Activated CD4-positive, alpha-beta memory T cell treated with anti-CD3 and anti-CD28 coated beads, Interleukin-2, amount 10 ng/mL, durations not matched to agents 7 days and 5 days (primary cell): Measurements from ENCODE around the gene PSMA4. TPM values are rescaled to one million over a fixed set of nuclear protein-coding genes. Genes with fewer than 3 reads are reported as not detected.
A peak's percentile ranks its signal among the peaks of the same experiment; 100 is the strongest.
"Not testable (repeated sequence)": the region's sequence is repeated elsewhere in the genome, so short reads cannot be mapped to it uniquely, and the experiment has no call there.

ENCODE experiments used
- CTCF ChIA-PET: fragments of 350-600 bp; sonication (Branson Sonifier 250); formaldehyde crosslinking; loops from one replicate; lab custom pipeline; 2021; ENCODE audit warnings: antibody characterized with exemption, inconsistent platforms; lab: Charles Lee
- POLR2A ChIA-PET: fragments of 350-600 bp; sonication (Branson Sonifier 250); formaldehyde crosslinking; loops from one replicate; lab custom pipeline; 2021; ENCODE audit warnings: antibody characterized with exemption; lab: Charles Lee
- DNase-seq: peaks from one replicate; pipeline ENCODE4 v3.0.0-alpha.2; 2020
- H3K27ac Mint-ChIP-seq: one replicate; pipeline ENCODE4 v1.8.0; 2021; ENCODE audit warnings: mild to moderate bottlenecking, mixed read lengths
- H3K27me3 Mint-ChIP-seq: one replicate; pipeline ENCODE4 v1.8.0; 2021; ENCODE audit warnings: mixed read lengths
- H3K36me3 Mint-ChIP-seq: one replicate; pipeline ENCODE4 v1.8.0; 2021; ENCODE audit warnings: low read depth, mixed read lengths
- H3K4me1 Mint-ChIP-seq: one replicate; pipeline ENCODE4 v1.8.0; 2021; ENCODE audit warnings: mixed read lengths
- H3K4me3 Mint-ChIP-seq: one replicate; pipeline ENCODE4 v1.8.0; 2021; ENCODE audit warnings: mild to moderate bottlenecking, mixed read lengths
- H3K9me3 Mint-ChIP-seq: one replicate; pipeline ENCODE4 v1.8.0; 2021; ENCODE audit warnings: mixed read lengths
- total RNA-seq, 2 experiments: library from RNA; stranded (reverse); gene quantifications; one replicate each; pipeline ENCODE4 v1.2.3, GENCODE V29; 2021

The PSMA4 gene
- total RNA-seq = 100 to 1,000 TPM; 226 to 235 TPM

- Mint-ChIP-seq H3K36me3 (peaks cover 47% of the 10 kb centered on the region), H3K27ac (peak within 1 kb of the TSS; percentile 87), H3K9me3 (no peaks in the 10 kb centered on the region), H3K4me3 (peak within 1 kb of the TSS; percentile 90), H3K27me3 (no peaks in the 10 kb centered on the region), H3K4me1 (peaks cover 38% of the 10 kb centered on the region)
- ChIA-PET CTCF (interaction anchor here (0.7 to 1.8 kb wide), 9 partner anchors 17 to 320 kb away, joined by 3 to 5 read pairs (median 3); partner anchors contain the start of genes IREB2 and SKIC8), POLR2A (interaction anchor here (0.7 to 5.9 kb wide), 34 partner anchors 9 to 1121 kb away, joined by 3 to 56 read pairs (median 5); partner anchors contain the start of genes CHRNA5, DNAJA4, HYKK and IREB2)
- DNase-seq = peak; percentile 94
These were observed at the start of gene PSMA4 for GRCh38 chr15:78540141-78540870. Gene PSMA4, plus strand, starts transcription at chr15:78540444. Its CDS starts 1,484 bp downstream, at chr15:78541928.

GRCh38 chr15:78492872-78493271, 47.4 kb upstream of the PSMA4 start:
- Mint-ChIP-seq H3K27ac (no peak overlapping the region), H3K27me3 (no peaks in the 10 kb centered on the region), H3K9me3 (no peaks in the 10 kb centered on the region), H3K36me3 (peaks cover 67% of the 10 kb centered on the region), H3K4me1 (peaks cover 3% of the 10 kb centered on the region), H3K4me3 (no peak overlapping the region)
- ChIA-PET POLR2A (no interaction called here), CTCF (no interaction called here)
- DNase-seq = no peak

DNA sequence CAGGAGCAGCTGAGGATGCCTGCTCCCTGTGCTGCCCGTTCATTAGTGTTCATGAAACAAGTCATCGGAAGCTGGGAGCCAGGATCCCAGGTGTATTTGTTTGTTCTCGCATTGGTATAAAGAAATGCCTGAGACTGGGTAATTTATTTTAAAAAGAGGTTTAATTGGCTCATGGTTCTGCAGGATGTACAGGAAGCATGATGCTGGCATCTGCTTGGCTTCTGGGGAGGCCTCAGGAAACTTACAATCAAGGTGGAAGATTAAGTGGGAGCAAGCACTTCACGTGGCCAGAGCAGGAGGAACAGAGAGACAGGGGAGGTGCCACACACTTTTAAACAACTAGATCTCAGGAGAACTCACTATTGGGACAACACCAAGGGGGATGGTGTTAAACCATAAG, 38.4 kb upstream of the PSMA4 start:
- CTCF ChIA-PET = no interaction called here
- H3K9me3 Mint-ChIP-seq = no peaks in the 10 kb centered on the region
- H3K4me1 Mint-ChIP-seq = peaks cover 3% of the 10 kb centered on the region
- no peak overlapping the region for H3K4me3 Mint-ChIP-seq
- no peak for DNase-seq
- peaks cover 8% of the 10 kb centered on the region for H3K27me3 Mint-ChIP-seq
- H3K36me3 Mint-ChIP-seq = peaks cover 43% of the 10 kb centered on the region
- no peak overlapping the region for H3K27ac Mint-ChIP-seq
- POLR2A ChIA-PET = interaction anchor here (1.1 kb wide), 1 partner anchor 38 kb away, joined by 3 read pairs; the partner anchor contains the start of gene PSMA4

GRCh38 chr15:78502641-78503040, 37.6 kb upstream of the PSMA4 start:
- Mint-ChIP-seq H3K9me3 (no peaks in the 10 kb centered on the region), H3K4me1 (peaks cover 7% of the 10 kb centered on the region), H3K4me3 (no peak overlapping the region), H3K36me3 (peaks cover 38% of the 10 kb centered on the region), H3K27ac (no peak overlapping the region), H3K27me3 (peaks cover 8% of the 10 kb centered on the region)
- ChIA-PET CTCF (no interaction called here), POLR2A (no interaction called here)
- DNase-seq = no peak

- ChIA-PET CTCF (no interaction called here), POLR2A (interaction anchor here (1.0 to 1.2 kb wide), 5 partner anchors 11 to 69 kb away, joined by 3 to 8 read pairs (median 4); partner anchors contain the start of genes IREB2 and PSMA4)
- H3K4me1 Mint-ChIP-seq = peaks cover 24% of the 10 kb centered on the region
- peak; percentile 77 for DNase-seq
- H3K36me3 Mint-ChIP-seq = peaks cover 2% of the 10 kb centered on the region
- peaks cover 19% of the 10 kb centered on the region for H3K27me3 Mint-ChIP-seq
- no peaks in the 10 kb centered on the region for H3K9me3 Mint-ChIP-seq
- H3K4me3 Mint-ChIP-seq = peak within 1 kb of the TSS; percentile 85
- H3K27ac Mint-ChIP-seq = no peak within 1 kb of the TSS
These were observed 33.0 kb upstream of the PSMA4 start, which contains the start of gene HYKK for GRCh38 chr15:78506971-78507830. Gene HYKK, plus strand, starts transcription at chr15:78507577. Its CDS starts 5,512 bp downstream, at chr15:78513089.

GRCh38 chr15:78507831-78508160, 32.4 kb upstream of the PSMA4 start:
- CTCF ChIA-PET = no interaction called here
- Mint-ChIP-seq H3K4me3 (peak overlapping the region; percentile 85), H3K27me3 (peaks cover 19% of the 10 kb centered on the region), H3K4me1 (peaks cover 24% of the 10 kb centered on the region), H3K9me3 (no peaks in the 10 kb centered on the region), H3K36me3 (no peaks in the 10 kb centered on the region), H3K27ac (no peak overlapping the region)
- DNase-seq = no peak
- POLR2A ChIA-PET = interaction anchor here (0.9 to 1.2 kb wide), 6 partner anchors 12 to 70 kb away, joined by 3 to 8 read pairs (median 4); partner anchors contain the start of genes IREB2 and PSMA4

DNA sequence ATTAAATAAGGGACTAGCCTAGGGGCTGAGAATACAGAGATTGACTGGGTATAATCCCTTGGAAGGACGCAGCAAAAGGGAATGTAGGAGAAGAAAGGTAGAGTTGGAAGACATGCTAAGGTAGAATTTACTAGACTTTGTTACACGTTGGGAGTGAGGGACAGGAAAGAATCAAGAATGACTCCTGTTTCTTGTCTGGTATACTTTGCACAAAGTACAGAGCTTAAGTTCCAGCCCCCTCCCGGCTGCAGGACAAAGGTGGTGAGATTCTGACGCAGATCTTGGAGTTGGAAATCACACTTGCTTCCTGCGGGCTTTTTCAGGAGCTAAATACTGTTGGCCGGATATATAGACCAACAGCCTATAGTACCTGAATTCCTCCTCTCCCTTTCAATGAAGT, 32.0 kb upstream of the PSMA4 start:
- ChIA-PET CTCF (interaction anchor here (1.2 kb wide), 1 partner anchor 31 kb away, joined by 3 read pairs; the partner anchor contains the start of gene PSMA4), POLR2A (interaction anchor here (0.9 to 3.8 kb wide), 6 partner anchors 32 to 71 kb away, joined by 3 to 16 read pairs (median 5); partner anchors contain the start of gene PSMA4)
- DNase-seq = no peak
- Mint-ChIP-seq H3K27ac (no peak overlapping the region), H3K27me3 (peaks cover 19% of the 10 kb centered on the region), H3K9me3 (no peaks in the 10 kb centered on the region), H3K4me3 (peak overlapping the region; percentile 85), H3K36me3 (no peaks in the 10 kb centered on the region), H3K4me1 (peaks cover 24% of the 10 kb centered on the region)

GRCh38 chr15:78509726-78510312, 30.4 kb upstream of the PSMA4 start:
- H3K27ac Mint-ChIP-seq = no peak overlapping the region
- no peak for DNase-seq
- CTCF ChIA-PET = interaction anchor here (1.3 kb wide), 1 partner anchor 87 kb away, joined by 3 read pairs; no protein-coding TSS in a partner anchor
- peaks cover 19% of the 10 kb centered on the region for H3K27me3 Mint-ChIP-seq
- no peak overlapping the region for H3K4me3 Mint-ChIP-seq
- no peaks in the 10 kb centered on the region for H3K36me3 Mint-ChIP-seq
- peaks cover 24% of the 10 kb centered on the region for H3K4me1 Mint-ChIP-seq
- no peaks in the 10 kb centered on the region for H3K9me3 Mint-ChIP-seq
- POLR2A ChIA-PET = interaction anchor here (1.6 to 3.8 kb wide), 2 partner anchors 30 to 73 kb away, joined by 6 to 16 read pairs; partner anchors contain the start of gene PSMA4

- DNase-seq, H3K9me3 Mint-ChIP-seq, CTCF ChIA-PET, POLR2A ChIA-PET, H3K4me1 Mint-ChIP-seq, H3K27me3 Mint-ChIP-seq, H3K36me3 Mint-ChIP-seq, H3K4me3 Mint-ChIP-seq, H3K27ac Mint-ChIP-seq: not testable (repeated sequence)
These were observed 20.2 kb upstream of the PSMA4 start for GRCh38 chr15:78520035-78520434.

DNA sequence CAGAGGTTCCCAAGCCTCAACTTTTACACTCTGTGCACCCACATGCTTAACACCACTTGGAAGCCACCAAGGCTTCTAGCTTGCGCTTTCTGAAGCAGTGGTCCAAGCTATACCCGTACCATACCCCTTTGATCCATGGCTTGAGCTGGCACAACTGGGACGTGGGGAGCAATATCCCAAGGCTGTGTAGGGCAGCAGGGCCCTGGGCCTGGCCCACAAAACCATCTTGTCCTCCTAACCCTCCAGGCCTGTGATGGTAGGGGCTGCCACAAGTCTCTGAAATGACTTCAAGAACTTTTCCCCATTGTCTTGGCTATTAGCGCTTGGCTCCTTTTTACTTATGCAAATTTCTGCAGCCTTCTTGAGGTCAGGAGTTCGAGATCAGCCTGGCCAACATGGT, 16.0 kb upstream of the PSMA4 start:
- peaks cover 4% of the 10 kb centered on the region for H3K36me3 Mint-ChIP-seq
- H3K9me3 Mint-ChIP-seq = no peaks in the 10 kb centered on the region
- DNase-seq = no peak
- H3K27ac Mint-ChIP-seq = no peak overlapping the region
- ChIA-PET CTCF (no interaction called here), POLR2A (no interaction called here)
- H3K4me3 Mint-ChIP-seq = no peak overlapping the region
- peaks cover 5% of the 10 kb centered on the region for H3K27me3 Mint-ChIP-seq
- no peaks in the 10 kb centered on the region for H3K4me1 Mint-ChIP-seq

DNA sequence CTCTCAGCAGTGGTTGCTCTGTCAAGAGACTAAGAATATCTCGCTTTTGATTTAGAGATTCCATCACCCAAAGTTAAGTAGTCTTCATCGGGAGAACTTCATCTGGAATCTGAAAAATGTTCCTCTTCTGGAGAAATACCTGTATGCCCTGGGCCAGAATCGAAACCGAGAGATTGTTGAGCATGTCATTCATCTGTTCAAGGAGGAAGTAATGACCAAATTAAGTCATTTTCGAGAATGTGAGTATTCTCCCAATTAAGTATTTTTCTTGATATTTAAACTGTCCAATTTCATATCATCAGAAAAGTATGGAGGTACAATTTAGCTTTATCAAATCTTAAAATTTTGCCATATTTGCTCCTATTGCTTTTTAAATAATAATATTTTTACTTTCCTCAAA, 12.9 kb upstream of the PSMA4 start:
- POLR2A ChIA-PET = interaction anchor here (0.7 kb wide), 1 partner anchor 9 kb away, joined by 3 read pairs; no protein-coding TSS in a partner anchor
- CTCF ChIA-PET = no interaction called here
- H3K27me3 Mint-ChIP-seq = peaks cover 5% of the 10 kb centered on the region
- H3K4me3 Mint-ChIP-seq = no peak overlapping the region
- peaks cover 4% of the 10 kb centered on the region for H3K36me3 Mint-ChIP-seq
- H3K4me1 Mint-ChIP-seq = no peaks in the 10 kb centered on the region
- no peak for DNase-seq
- no peak overlapping the region for H3K27ac Mint-ChIP-seq
- H3K9me3 Mint-ChIP-seq = no peaks in the 10 kb centered on the region

- Mint-ChIP-seq H3K4me1 (no peaks in the 10 kb centered on the region), H3K9me3 (no peaks in the 10 kb centered on the region), H3K36me3 (no peaks in the 10 kb centered on the region), H3K27ac (no peak overlapping the region), H3K4me3 (no peak overlapping the region), H3K27me3 (no peaks in the 10 kb centered on the region)
- no peak for DNase-seq
- ChIA-PET CTCF (no interaction called here), POLR2A (interaction anchor here (1.3 kb wide), 1 partner anchor 96 kb away, joined by 3 read pairs; no protein-coding TSS in a partner anchor)
These were observed 6.9 kb upstream of the PSMA4 start for GRCh38 chr15:78533331-78533730.
